ENCODE measurements around the gene TNPO3. TPM values are rescaled to one million over a fixed set of nuclear protein-coding genes. Genes with fewer than 3 reads are reported as not detected.

Gene TNPO3
- total RNA-seq, 4 donors from 2014 or later = 29.9 to 41.6 (median 37.8) TPM

DNA sequence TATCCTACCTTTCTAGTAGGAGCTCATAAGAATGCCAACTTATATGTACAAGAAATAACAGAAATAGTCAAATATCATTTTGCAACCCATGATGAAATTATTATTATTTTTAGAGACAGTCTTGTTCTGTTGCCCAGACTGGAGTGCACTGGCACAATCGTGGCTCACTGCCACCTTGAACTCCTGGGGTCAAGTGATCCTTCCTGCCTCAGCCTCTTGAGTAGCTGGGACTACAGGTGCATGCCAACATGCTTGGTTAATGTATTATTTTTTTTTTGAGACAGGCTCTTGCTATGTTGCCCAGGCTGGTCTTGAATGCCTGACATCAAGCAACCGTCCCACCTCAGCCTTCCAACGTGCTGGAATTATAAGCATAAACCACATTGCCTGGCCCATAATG is 44.8 kb downstream of the TNPO3 start:
- H3K27ac ChIP-seq = no peak overlapping the region

DNA sequence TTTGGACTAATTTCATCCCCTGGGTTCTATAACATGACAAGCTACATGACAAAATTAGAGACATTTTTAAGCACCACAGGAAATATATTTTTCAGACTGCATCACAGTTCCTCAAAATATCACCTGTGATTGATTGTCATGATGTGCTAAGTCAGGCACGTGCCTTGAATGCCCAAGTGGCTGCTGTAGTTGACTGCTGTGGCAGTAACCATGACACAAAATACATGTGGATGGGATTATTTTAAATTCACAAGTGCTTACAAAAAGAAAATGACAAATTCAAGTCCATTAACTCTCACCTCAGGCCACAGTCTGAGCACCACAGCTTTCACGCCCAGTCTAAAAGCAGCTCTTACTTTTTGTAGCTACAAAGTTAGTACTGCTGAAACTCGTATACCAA is 45.5 kb downstream of the TNPO3 start:
- H3K4me1 ChIP-seq = no peaks in the 10 kb centered on the region
- 79 to 80% methylated on average over 3 of the region's 3 CpGs for WGBS, 2 donors (ENCODE audit: low coverage in 1 of 2)
- in situ Hi-C loops (cut with MboI; ENCODE audit: low pct_ligation_motif_present in 1 of 4, low pct_unique_long_range_greater_than_20kb in 1 of 4, low sequenced_read_pairs in 3 of 4) = no loop called here
- H3K36me3 ChIP-seq = peaks cover 0 to 23% (median 2%) of the 10 kb centered on the region in 4 donors
- no peaks in the 10 kb centered on the region for H3K27me3 ChIP-seq
- intact Hi-C loops (cut with DNase I; ENCODE audit: low total_unique reads) = no loop called here
- no peak overlapping the region for H3K4me3 ChIP-seq
- no peaks in the 10 kb centered on the region for H3K9me3 ChIP-seq
- H3K27ac ChIP-seq = no peak overlapping the region
- TF ChIP-seq EP300 (IDR thresholded peaks at IDR 0.05; ENCODE audit: low read depth) = no peak
- TF ChIP-seq POLR2A (IDR thresholded peaks at IDR 0.05) = no peak
- TF ChIP-seq, protein P1, sequence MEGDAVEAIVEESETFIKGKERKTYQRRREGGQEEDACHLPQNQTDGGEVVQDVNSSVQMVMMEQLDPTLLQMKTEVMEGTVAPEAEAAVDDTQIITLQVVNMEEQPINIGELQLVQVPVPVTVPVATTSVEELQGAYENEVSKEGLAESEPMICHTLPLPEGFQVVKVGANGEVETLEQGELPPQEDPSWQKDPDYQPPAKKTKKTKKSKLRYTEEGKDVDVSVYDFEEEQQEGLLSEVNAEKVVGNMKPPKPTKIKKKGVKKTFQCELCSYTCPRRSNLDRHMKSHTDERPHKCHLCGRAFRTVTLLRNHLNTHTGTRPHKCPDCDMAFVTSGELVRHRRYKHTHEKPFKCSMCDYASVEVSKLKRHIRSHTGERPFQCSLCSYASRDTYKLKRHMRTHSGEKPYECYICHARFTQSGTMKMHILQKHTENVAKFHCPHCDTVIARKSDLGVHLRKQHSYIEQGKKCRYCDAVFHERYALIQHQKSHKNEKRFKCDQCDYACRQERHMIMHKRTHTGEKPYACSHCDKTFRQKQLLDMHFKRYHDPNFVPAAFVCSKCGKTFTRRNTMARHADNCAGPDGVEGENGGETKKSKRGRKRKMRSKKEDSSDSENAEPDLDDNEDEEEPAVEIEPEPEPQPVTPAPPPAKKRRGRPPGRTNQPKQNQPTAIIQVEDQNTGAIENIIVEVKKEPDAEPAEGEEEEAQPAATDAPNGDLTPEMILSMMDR (IDR thresholded peaks at IDR 0.05) = no peak
- no peak for TF ChIP-seq POLR2AphosphoS5 (IDR thresholded peaks at IDR 0.05)
- DNase-seq = no peak

More for the DNA sequence above, 44.8 kb downstream of the TNPO3 start:
- no peaks in the 10 kb centered on the region for H3K27me3 ChIP-seq
- no peaks in the 10 kb centered on the region for H3K9me3 ChIP-seq
- intact Hi-C loops (cut with DNase I; ENCODE audit: low total_unique reads) = no loop called here
- 60 to 85% methylated on average over 1 to 3 of the region's 3 CpGs for WGBS, 2 donors (ENCODE audit: low coverage in 1 of 2)
- in situ Hi-C loops (cut with MboI; ENCODE audit: low pct_ligation_motif_present in 1 of 4, low pct_unique_long_range_greater_than_20kb in 1 of 4, low sequenced_read_pairs in 3 of 4) = no loop called here
- DNase-seq = no peak
- no peak overlapping the region for H3K4me3 ChIP-seq
- no peak for TF ChIP-seq POLR2A (IDR thresholded peaks at IDR 0.05)
- no peak for TF ChIP-seq POLR2AphosphoS5 (IDR thresholded peaks at IDR 0.05)
- no peak for TF ChIP-seq EP300 (IDR thresholded peaks at IDR 0.05; ENCODE audit: low read depth)
- TF ChIP-seq, protein P1 (IDR thresholded peaks at IDR 0.05) = no peak
- H3K4me1 ChIP-seq = no peaks in the 10 kb centered on the region
- H3K36me3 ChIP-seq = peaks cover 0 to 29% (median 6%) of the 10 kb centered on the region in 4 donors

DNA sequence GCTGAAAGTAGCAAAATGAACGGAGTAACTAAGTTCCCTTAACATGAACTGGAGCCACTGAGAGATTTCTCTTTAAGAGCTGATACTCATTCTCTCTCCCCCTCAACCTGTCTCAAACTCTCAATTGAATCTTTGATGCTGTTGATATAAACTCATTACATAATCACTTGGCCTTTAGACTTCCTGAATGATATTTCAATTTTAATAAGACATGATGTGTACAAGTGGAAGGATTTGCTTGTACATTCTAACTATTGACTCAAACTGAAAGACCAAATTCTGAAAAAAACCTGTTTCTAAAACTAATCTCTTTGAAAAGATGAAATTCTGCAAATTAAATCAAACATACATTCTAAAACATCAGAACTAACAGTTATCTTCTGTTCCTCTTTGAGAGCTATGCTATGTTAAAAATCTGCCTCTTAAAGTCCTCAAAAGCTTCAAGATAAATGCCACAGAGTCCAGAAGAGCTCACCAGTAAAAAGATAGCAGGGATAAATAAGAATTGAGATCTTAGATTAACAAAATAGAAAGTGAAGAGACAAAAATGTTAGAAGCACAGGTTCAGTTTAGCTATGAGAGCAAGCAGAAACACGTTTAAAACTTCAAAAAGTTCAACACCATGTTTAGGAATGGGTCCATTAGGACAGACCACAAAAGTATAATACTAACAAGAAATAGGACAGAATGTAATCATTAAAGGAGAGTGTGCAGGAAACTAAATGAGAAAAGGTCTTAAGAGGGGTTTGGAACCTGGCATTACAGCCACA is 46.1 kb downstream of the TNPO3 start:
- no peak for DNase-seq
- TF ChIP-seq POLR2AphosphoS5 (IDR thresholded peaks at IDR 0.05) (no peak), EP300 (IDR thresholded peaks at IDR 0.05; ENCODE audit: low read depth) (no peak), POLR2A (IDR thresholded peaks at IDR 0.05) (no peak)
- TF ChIP-seq, protein P1 (IDR thresholded peaks at IDR 0.05) = no peak
- in situ Hi-C loops (cut with MboI; ENCODE audit: low pct_ligation_motif_present in 1 of 4, low pct_unique_long_range_greater_than_20kb in 1 of 4, low sequenced_read_pairs in 3 of 4) = no loop called here
- H3K4me3 ChIP-seq = no peak overlapping the region
- H3K4me1 ChIP-seq = no peaks in the 10 kb centered on the region
- no peaks in the 10 kb centered on the region for H3K27me3 ChIP-seq
- WGBS, 2 donors (ENCODE audit: low coverage in 1 of 2) = 48 to 60% methylated on average over 2 of the region's 2 CpGs
- intact Hi-C loops (cut with DNase I; ENCODE audit: low total_unique reads) = no loop called here
- H3K27ac ChIP-seq = no peak overlapping the region
- peaks cover 0 to 17% (median 0%) of the 10 kb centered on the region in 4 donors for H3K36me3 ChIP-seq
- H3K9me3 ChIP-seq = no peaks in the 10 kb centered on the region

DNA sequence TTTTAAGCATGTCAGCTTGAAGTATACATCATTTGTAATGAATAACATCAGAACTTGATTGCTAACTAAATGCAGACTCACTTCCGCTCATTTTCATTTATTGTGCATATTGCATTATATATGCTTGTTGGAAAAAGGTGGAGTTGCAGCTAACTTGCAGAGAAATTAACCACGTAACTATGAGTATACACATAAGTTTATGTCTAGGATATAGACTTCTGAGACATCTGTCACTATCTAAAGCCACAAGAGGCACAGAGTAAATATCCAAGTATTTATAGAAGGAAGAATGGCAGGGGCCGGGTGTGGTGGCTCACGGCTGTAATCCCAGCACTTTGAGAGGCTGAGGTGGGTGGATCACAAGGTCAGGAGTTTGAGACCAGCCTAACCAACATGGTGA is 47.3 kb downstream of the TNPO3 start:
- TF ChIP-seq, protein P1 (IDR thresholded peaks at IDR 0.05) = no peak
- no peak for TF ChIP-seq POLR2A (IDR thresholded peaks at IDR 0.05)
- no peak for TF ChIP-seq POLR2AphosphoS5 (IDR thresholded peaks at IDR 0.05)
- no peak for TF ChIP-seq EP300 (IDR thresholded peaks at IDR 0.05; ENCODE audit: low read depth)
- in situ Hi-C loops (cut with MboI; ENCODE audit: low pct_ligation_motif_present in 1 of 4, low pct_unique_long_range_greater_than_20kb in 1 of 4, low sequenced_read_pairs in 3 of 4) (no loop called here), intact Hi-C loops (cut with DNase I; ENCODE audit: low total_unique reads) (no loop called here)
- no peak for DNase-seq
- H3K4me1 ChIP-seq = no peaks in the 10 kb centered on the region
- no peaks in the 10 kb centered on the region for H3K9me3 ChIP-seq
- H3K27me3 ChIP-seq = no peaks in the 10 kb centered on the region
- H3K27ac ChIP-seq = no peak overlapping the region
- H3K36me3 ChIP-seq = peaks cover 0 to 13% (median 0%) of the 10 kb centered on the region in 4 donors
- H3K4me3 ChIP-seq = no peak overlapping the region
- WGBS, 2 donors (ENCODE audit: low coverage in 1 of 2) = 74 to 75% methylated on average over 3 to 4 of the region's 4 CpGs
